ENCODE results near the gene NMRK1. TPM values are rescaled to one million over a fixed set of nuclear protein-coding genes. Genes with fewer than 3 reads are reported as not detected.

The NMRK1 gene
- total RNA-seq, 1 donor from 2014 or later, result 20.4 TPM

DNA sequence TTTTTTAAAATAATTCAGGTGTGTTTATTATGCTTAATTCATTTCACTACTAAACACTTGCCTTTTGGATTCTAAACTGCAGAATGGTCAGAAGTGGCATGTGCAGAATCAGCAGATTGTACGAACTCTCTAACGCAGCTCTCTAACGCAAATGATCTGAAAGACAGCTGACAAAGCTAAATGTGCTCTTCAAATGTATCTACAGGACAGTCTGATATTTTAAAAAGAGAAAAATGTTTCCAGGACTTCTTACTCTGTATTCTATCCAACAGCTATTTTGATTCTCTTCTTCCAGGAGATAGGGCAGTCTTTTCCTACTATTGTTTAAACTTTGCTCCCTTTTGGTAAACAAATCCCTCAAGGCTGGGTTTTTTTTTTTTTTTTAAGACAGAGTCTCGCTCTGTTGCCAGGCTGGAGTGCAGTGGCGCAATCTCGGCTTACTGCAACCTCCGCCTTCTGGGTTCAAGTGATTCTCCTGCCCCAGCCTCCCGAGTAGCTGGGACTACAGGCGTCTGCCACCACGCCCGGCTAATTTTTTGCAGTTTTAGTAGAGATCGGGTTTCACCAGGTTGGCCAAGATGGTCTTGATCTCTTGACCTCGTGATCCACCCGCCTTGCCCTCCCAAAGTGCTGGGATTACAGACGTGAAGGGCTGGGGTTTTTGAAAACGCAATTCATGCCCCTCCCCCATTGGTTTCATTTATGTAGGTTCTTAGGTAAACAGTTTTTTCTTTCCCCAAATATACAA is 1.2 kb downstream of the NMRK1 start:
- Histone ChIP-seq H3K9me3 (no peaks in the 10 kb centered on the region), H3K36me3 (peaks cover 0 to under 1% of the 10 kb centered on the region in 2 donors), H3K4me3 (peak overlapping the region; percentile 89 to 90), H3K27ac (peak overlapping the region; percentile 98), H3K27me3 (no peaks in the 10 kb centered on the region), H3K4me1 (peaks cover 58% of the 10 kb centered on the region)
- TF ChIP-seq POLR2AphosphoS5 (IDR thresholded peaks at IDR 0.05; ENCODE audit: insufficient read depth in 1 of 2, low read depth in 1 of 2) (no peak), POLR2A (IDR thresholded peaks at IDR 0.05) (no peak), CTCF (IDR thresholded peaks at IDR 0.05) (no peak)
- intact Hi-C loops (cut with DNase I), result no loop called here
- DNase-seq (ENCODE audit: extremely low spot score in 2 of 2), result no peak

DNA sequence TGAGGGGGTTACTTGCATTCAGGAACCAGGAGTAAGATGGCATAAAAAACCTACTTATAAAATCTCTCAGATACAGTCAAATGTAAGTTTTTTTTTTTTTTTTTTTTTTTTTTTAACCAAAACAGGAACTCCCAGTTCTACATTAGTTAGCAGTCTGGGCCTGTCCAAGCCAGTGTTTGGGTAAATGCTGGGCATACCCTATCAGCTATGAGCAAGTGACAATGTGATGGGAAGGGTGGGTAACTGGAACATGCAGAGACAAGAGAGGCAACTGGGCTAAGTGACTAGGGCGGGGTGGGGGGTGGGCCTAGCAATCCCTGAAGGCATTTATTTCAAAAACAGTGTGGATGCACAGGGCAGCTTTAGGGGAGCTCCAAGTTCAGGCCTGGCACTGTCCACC is 2.3 kb downstream of the NMRK1 start:
- H3K27me3 ChIP-seq, result no peaks in the 10 kb centered on the region
- TF ChIP-seq CTCF (IDR thresholded peaks at IDR 0.05), result no peak
- peaks cover 0 to 11% of the 10 kb centered on the region in 2 donors for H3K36me3 ChIP-seq
- H3K9me3 ChIP-seq, result no peaks in the 10 kb centered on the region
- intact Hi-C loops (cut with DNase I), result no loop called here
- H3K4me1 ChIP-seq, result peaks cover 47% of the 10 kb centered on the region
- DNase-seq (ENCODE audit: extremely low spot score in 2 of 2), result no peak
- peak overlapping the region in 1 of 2 donors; percentile 89 for H3K4me3 ChIP-seq
- H3K27ac ChIP-seq, result peak overlapping the region; percentile 98

GRCh38 chr9:75084081-75084672 is 3.8 kb downstream of the NMRK1 start:
- Histone ChIP-seq H3K4me3 (no peak overlapping the region), H3K27ac (peak overlapping the region; percentile 58), H3K36me3 (peaks cover 0 to 16% of the 10 kb centered on the region in 2 donors), H3K9me3 (no peaks in the 10 kb centered on the region), H3K27me3 (no peaks in the 10 kb centered on the region), H3K4me1 (peaks cover 33% of the 10 kb centered on the region)
- intact Hi-C loops (cut with DNase I), result no loop called here
- DNase-seq (ENCODE audit: extremely low spot score in 2 of 2), result no peak
- no peak for TF ChIP-seq POLR2A (IDR thresholded peaks at IDR 0.05)
- TF ChIP-seq POLR2AphosphoS5 (IDR thresholded peaks at IDR 0.05; ENCODE audit: insufficient read depth in 1 of 2, low read depth in 1 of 2), result no peak
- no peak for TF ChIP-seq CTCF (IDR thresholded peaks at IDR 0.05)

DNA sequence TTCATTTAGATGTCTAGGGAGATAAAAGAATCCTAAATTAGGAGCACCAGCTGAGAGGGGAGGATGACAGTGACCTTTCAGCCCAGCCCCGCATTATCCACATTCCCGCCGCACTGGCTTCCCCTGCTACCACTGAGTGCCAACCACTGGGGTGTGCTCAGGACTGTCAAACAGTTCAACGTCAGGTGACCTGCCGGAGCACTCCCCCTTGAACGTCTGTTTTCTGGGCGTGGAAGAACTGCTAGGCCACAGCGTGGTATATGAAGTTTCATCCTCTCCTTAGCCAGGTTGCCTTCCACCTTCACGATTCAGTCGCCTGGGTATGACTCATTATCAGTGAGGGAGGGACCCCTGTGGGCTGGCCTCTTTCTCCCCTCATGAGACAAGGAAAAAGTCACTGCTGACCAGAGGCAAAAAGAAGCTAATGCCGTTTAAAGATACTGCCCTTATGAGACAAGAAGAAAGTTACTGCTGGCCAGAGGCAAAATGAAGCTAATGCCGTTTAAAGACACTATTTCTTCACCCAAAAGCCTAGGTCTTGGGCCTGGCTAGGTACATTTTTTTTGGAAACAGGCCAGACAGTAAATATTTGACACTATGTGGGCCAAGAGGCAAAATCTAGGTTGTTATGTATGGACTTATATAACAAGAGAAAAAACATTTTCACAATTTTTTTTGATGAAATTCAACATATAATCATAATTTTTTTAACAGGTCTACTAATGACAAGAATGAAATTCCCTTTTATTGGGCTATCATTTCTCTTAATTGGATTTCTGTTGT is 4.6 kb downstream of the NMRK1 start:
- Histone ChIP-seq H3K4me3 (no peak overlapping the region), H3K36me3 (peaks cover 0 to 16% of the 10 kb centered on the region in 2 donors), H3K9me3 (no peaks in the 10 kb centered on the region), H3K4me1 (peaks cover 32% of the 10 kb centered on the region), H3K27ac (peak overlapping the region; percentile 58), H3K27me3 (no peaks in the 10 kb centered on the region)
- TF ChIP-seq POLR2A (IDR thresholded peaks at IDR 0.05) (no peak), CTCF (IDR thresholded peaks at IDR 0.05) (no peak), POLR2AphosphoS5 (IDR thresholded peaks at IDR 0.05; ENCODE audit: insufficient read depth in 1 of 2, low read depth in 1 of 2) (peak in 1 of 2 donors; percentile 34)
- intact Hi-C loops (cut with DNase I), result no loop called here
- no peak for DNase-seq (ENCODE audit: extremely low spot score in 2 of 2)
